Stimulated activated CD4-positive, alpha-beta T cell treated with anti-CD3 and anti-CD28 coated beads, TNF-alpha, amount 100 ng/mL, for 1 hour (primary cell): Measurements from ENCODE around the gene ABL1.
"Not testable (repeated sequence)": the region's sequence is repeated elsewhere in the genome, so short reads cannot be mapped to it uniquely, and the experiment has no call there.

Experiments
- DNase-seq, 3 donors: peaks; one replicate each; pipeline ENCODE4 v3.0.0-alpha.2; 2020; ENCODE audit warnings: low read depth in 3 of 3, low spot score in 1 of 3

The ABL1 gene

DNA sequence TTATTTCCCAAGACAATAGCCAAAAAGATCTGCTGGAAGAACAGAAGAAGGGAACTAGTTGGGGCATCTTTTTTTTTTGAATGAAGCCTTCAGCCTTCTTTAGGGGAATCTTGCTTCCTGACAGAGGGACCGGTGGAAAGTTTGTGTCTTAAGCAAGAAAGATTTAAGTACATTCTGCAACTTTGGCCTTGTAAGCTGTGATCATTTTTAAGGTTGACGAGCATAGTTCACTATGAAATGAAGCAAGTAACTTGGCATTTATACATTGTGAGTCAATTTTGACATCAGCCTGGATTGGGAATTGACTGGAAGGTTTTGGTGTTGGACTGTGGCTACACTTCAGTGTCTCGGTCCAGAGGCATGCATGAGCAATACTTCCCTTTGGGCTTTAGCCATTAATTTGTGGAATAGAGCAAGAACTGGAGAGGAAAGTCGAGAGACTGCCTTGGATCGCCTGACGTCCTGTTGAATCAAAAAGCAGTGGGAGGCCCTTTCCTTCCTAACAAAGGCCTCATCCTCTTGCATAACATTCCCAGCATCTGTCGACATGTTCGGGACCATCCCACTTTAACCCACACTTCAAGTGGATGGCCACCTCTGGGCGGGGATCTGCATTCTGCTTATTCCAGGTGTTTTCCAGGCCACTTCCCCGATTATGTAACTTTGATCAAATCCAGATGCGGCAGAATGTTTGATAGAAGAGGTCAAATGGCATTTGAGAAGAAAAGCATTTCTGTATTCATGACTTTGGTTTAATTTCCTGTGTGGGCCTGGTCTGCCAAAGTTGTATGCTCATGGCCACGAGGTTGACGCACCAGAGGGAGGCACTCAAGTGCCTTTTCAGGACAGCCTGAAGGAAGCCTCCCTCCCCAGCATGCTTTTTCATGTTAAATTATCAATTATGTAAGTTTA lies 12.5 kb downstream of the ABL1 start:
- no peak for DNase-seq

DNA sequence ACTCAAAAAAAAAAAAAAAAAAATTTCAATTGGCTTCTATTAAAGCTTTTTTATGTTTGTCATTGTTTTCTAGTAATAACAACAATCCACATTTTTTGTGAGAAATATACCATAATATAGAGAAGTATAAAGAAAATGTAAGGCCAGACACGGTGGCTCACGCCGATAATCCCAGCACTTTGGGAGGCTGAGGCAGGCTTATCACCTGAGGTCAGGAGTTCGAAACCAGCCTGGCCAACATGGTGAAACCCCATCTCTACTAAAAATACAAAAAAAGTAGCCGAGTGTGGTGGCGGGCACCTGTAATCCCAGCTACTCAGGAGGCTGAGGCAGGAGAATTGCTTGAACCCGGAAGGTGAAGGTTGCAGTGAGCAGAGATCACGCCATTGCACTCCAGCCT lies 13.5 kb downstream of the ABL1 start:
- DNase-seq = not testable (repeated sequence)

DNA sequence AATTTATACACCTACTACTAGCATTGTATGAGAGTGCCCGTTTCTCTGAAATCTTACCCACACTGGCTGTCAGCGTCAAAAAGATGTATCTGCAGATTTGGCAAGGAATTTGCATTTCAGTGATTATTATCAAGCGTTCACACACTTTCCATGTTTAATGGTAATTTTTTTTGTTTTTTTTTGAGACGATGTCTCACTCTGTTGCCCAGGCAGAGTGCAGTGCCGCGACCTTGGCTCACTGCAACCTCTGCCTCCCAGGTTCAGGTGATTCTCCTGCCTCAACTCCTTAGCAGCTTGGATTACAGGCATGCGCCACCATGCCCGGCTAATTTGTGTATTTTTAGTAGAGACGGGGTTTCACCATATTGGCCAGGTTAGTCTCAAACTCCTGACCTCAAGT lies 14.3 kb downstream of the ABL1 start:
- DNase-seq = no peak

DNA sequence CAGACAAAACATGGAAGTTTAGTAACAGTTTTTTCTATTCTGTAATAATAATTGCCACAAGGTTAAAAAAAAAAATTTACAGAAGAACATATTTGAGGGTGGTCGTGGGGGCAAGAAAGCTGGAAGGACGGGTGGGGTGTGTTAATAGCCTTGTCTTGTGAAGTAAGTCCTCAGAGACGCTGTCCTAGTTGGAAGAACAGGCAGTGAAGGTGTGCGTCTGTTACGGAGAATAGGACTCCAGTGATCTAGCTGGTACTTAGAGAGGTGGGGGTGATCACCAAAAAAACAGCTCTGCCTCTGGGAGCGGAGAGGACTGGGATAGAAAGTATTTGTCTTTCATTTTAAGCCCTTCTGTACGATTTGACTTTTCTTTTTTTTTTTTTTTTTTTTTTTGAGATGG lies 17.7 kb downstream of the ABL1 start:
- no peak for DNase-seq

GRCh38 chr9:130854092-130854491 lies 19.0 kb downstream of the ABL1 start:
- DNase-seq = no peak

GRCh38 chr9:130854835-130855234 lies 19.8 kb downstream of the ABL1 start:
- no peak for DNase-seq

DNA sequence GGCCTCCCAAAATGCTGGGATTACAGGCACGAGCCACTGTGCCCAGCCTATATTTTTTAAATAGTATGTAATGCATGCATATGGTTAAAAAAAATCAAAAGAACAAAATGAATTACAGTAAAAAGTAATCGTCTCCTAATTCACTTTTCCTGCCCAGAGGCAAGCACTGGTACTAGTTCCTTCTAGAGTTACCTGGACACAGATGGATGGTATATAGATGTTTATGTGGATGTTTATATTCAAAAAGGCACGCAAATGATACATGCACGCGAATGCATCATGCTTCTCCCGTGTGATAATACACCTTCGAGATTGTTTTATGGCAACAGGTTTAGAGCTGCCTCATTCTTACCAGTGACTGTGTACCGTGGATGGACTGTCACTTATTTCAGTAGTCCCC lies 21.4 kb downstream of the ABL1 start:
- no peak for DNase-seq

DNA sequence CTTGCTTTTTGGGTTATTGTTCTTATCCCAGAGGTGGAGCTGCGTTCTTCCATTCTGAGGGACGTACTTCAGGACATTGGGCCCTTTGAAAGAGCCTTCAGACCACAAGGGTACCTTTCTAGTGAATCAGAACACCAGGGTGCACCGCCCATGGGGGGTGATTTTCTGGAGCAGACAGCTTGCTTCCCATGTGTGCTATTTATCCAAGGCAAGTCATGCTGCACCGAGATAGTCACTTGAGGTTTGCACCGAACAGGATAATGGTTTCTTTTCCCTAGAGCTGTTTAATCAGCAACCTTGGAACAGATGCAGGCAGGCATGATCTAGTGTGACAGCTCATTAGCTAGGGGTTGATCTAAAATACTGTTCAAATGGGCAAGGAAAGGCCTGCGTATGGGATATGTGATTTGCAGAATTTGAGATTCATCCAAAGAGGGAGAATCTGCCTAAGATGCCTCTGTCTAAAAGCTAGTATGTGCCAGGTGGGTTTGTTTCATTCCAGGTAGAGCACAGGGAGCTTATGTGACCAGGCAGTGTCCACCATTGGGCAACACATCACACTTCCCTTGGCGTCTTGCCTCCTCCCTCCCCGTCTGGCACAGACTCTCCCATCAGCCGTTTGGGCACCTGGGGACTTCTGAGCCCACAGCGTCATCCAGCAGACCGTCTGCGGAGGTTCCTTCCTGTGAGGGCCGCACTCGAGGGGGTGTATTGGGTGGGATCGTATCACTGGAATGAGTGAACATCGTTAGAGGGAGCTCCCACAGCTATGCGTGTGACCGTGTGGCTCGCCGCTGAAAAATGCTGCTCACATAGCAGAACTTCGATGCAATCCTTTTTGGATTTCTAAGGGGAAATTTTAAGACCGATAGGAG lies 23.0 kb downstream of the ABL1 start:
- DNase-seq = no peak

GRCh38 chr9:130858739-130859705 lies 24.0 kb downstream of the ABL1 start:
- DNase-seq = no peak

- no peak for DNase-seq
Measured at GRCh38 chr9:130860458-130861316, 25.6 kb downstream of the ABL1 start.

DNA sequence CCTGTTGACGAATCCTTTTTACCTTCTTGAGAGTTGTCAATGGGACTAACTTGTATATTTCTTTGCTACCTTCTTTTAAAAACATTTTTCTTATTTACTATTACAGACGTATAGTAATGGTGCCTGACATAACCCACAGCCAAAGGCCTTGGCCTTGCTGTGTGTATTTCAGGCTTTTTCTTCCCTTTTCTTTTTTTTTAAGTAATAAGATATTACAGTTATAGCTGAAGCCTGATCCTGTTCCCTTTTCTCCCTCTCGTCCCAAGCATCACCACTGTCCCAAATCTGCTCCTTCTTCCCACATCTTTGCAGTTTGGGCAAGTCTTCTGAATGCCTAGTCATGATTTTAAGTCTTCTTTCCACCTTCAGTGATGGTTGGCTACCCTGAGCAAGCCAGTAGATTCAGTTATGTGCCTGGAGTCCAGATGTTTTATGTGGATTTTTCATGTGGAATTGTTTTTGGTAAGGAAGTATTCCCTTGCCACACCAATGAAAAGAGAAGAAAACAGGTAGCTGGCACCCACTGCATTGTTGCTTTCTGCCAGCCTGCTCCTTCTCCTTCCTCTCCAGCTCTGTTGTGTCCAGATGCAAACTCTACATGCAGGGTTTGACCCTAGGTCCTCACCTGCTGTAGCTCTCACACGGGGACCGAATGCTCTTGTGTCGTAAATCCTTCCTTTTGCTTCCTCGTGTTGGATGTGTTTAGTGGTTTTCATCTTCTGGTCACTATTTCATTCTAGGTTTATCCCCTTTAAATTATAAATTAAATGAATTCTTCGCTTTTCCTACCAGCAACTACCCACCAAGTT lies 26.5 kb downstream of the ABL1 start:
- no peak for DNase-seq

- DNase-seq = no peak
Measured at GRCh38 chr9:130862217-130862616, 27.2 kb downstream of the ABL1 start.

- no peak for DNase-seq
Measured at GRCh38 chr9:130862747-130863146, 27.7 kb downstream of the ABL1 start.

- no peak for DNase-seq
Measured at GRCh38 chr9:130864541-130864940, 29.5 kb downstream of the ABL1 start.

DNA sequence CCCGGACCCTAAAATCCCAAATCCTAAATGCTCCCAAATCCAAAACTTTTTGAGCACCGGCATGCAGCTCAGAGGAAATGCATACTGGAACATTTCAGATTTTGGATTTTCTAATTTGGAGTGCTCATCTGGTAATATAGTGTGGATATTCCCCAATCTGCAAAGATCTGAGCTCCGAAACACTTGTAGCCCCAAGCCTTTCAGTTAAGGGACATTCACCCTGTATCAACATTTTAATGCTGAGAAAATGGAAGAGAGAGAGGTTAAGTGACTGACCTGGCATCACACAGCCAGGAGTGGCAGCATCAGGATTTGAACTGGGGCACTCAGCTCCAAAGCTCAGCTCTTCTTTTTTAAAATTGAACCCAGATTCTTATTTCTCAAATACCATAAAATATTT lies 30.9 kb downstream of the ABL1 start:
- no peak for DNase-seq

- peak in 1 of 3 donors; percentile 23 for DNase-seq
Measured at GRCh38 chr9:130866474-130866965, 31.5 kb downstream of the ABL1 start.

DNA sequence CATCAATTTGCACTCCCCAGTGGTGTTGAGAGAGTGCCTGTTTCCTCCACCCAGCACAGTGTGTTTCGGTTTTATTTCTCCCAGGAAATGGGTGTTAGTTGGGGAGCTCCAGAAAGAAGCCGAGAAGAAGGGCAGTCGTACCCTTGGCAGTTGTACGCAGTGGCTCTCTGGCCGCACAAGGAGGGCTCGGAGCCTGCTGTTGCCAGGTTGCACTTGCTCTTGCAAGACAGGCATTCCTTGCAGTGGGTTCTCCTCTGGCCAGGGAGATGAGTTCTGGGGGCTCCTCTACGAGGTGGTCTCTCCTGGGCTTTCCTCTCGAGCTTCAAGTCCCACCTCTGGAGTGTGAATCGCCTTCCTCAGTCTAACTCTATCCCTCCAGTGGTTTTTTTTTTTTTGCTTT lies 32.5 kb downstream of the ABL1 start:
- DNase-seq = no peak

DNA sequence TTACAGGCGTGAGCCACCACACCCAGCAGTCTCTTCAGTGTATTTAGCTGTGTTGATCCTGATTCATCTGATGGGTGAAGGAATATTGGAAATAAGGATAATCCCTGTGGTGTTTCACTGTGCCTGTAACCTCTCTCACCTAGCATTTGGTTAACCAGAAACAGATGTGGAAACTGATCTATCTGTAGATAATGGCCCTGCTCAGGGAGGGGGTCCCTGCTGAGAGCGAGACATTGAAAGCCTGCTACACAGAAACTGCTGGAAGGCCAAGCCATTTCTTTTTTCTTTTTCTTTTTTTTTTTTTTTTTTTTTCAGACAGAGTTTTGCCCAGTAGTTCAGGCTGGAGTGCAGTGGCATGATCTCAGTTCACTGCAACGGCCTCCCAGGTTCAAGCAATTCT lies 33.2 kb downstream of the ABL1 start:
- DNase-seq = no peak

DNA sequence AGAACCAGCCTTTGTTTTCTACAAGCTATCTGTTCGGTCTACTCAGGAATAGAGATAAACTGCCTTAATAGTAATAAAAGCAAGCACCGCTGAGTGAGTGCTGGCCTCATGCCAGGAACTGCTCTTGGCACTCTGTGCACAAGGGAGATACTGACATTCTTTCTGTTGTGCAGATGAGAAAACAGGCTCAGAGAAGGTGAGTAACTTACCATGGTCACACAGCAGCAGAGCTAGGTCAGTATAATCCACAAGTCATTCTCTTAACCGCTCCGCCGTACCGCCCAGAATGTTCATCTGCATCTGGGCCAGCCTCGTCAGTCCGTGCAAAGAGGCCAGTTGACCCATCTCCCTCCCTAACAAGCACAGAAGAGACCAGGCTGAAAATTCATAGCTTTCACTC lies 34.2 kb downstream of the ABL1 start:
- DNase-seq = no peak
